Fibroblast of lung (primary cell): ENCODE measurements around the gene NKAIN2. TPM values are rescaled to one million over a fixed set of nuclear protein-coding genes. Genes with fewer than 3 reads are reported as not detected.

Source experiments
- DNase-seq, 2 donors: peaks; one replicate each; pipeline versions ENCODE4 v3.0.0 to v3.0.0-alpha.2; 2010; ENCODE audit warnings: low read depth in 2 of 2
- H2AFZ ChIP-seq: 2 replicates; pipeline ENCODE4 v1.5.1; 2012; ENCODE audit warnings: low read length, control low read depth, inconsistent platforms
- H3K27ac ChIP-seq: 2 replicates; pipeline ENCODE4 v1.5.1; 2011; ENCODE audit warnings: low read length, control low read depth; ENCODE audit not compliant: insufficient read depth
- H3K27me3 ChIP-seq: 2 replicates; pipeline ENCODE4 v1.5.1; 2011; ENCODE audit warnings: mild to moderate bottlenecking, low read length; ENCODE audit not compliant: control insufficient read depth, insufficient read depth
- H3K36me3 ChIP-seq: 2 replicates; pipeline ENCODE4 v1.5.1; 2011; ENCODE audit warnings: low read length; ENCODE audit not compliant: control insufficient read depth, insufficient read depth
- H3K4me1 ChIP-seq: 2 replicates; pipeline ENCODE4 v1.5.1; 2011; ENCODE audit warnings: low read length; ENCODE audit not compliant: control insufficient read depth, insufficient read depth; ENCODE audit errors: extremely low read depth
- H3K4me2 ChIP-seq: 2 replicates; pipeline ENCODE4 v1.5.1; 2011; ENCODE audit warnings: low read length, control low read depth; ENCODE audit not compliant: insufficient read depth; ENCODE audit errors: extremely low read depth
- H3K4me3 ChIP-seq, 4 experiments: fragments of 200-600 bp in 1 of 4; sonication (generic) in 1 of 4; replicated peaks in 1 of 4; 2 replicates each; pipeline ENCODE4 v1.5.1; 2011 to 2016; ENCODE audit warnings: low read length in 4 of 4, low read depth in 3 of 4, mild to moderate bottlenecking in 3 of 4, control low read depth in 2 of 4, inconsistent platforms in 1 of 4, mixed read lengths in 1 of 4; ENCODE audit not compliant: insufficient read depth in 1 of 4; ENCODE audit errors: control extremely low read depth in 1 of 4
- H3K79me2 ChIP-seq: 2 replicates; pipeline ENCODE4 v1.5.1; 2012; ENCODE audit warnings: mild to moderate bottlenecking, low read length, inconsistent platforms; ENCODE audit not compliant: control insufficient read depth, insufficient read depth
- H3K9ac ChIP-seq: 2 replicates; pipeline ENCODE4 v1.5.1; 2011; ENCODE audit warnings: mild to moderate bottlenecking, low read length, control low read depth; ENCODE audit not compliant: insufficient read depth
- H3K9me3 ChIP-seq: 2 replicates; pipeline ENCODE4 v1.5.1; 2012; ENCODE audit warnings: low read depth, low read length; ENCODE audit not compliant: control insufficient read depth, insufficient read depth
- H4K20me1 ChIP-seq: 2 replicates; pipeline ENCODE4 v1.5.1; 2011; ENCODE audit warnings: low read length; ENCODE audit not compliant: control insufficient read depth, insufficient read depth; ENCODE audit errors: extremely low read depth
- CTCF ChIP-seq, 2 donors: IDR thresholded peaks in 1 of 2; conservative IDR thresholded peaks in 1 of 2; 1 replicate in 1 of 2; 2 replicates in 1 of 2; pipeline ENCODE4 v1.5.1; 2011 to 2012; ENCODE audit warnings: low read length in 2 of 2, control low read depth in 1 of 2, inconsistent platforms in 1 of 2, low read depth in 1 of 2, mild to moderate bottlenecking in 1 of 2
- EZH2 ChIP-seq: IDR thresholded peaks from 2 replicates; pipeline ENCODE4 v1.5.1; 2012; ENCODE audit warnings: low read length, control low read depth, mild to moderate bottlenecking; ENCODE audit errors: missing control alignments
- polyA plus RNA-seq, 2 donors: library from polyadenylated mRNA; depleted of rRNA in 1 of 2; stranded (reverse) in 1 of 2; unstranded in 1 of 2; fragments of >200 nt; gene quantifications; 2 replicates each; pipeline ENCODE4 v1.2.1, GENCODE V29; 2011 to 2012; ENCODE audit warnings: missing spikeins in 1 of 2
- total RNA-seq: library from RNA; depleted of rRNA; stranded (reverse); fragments of >200 nt; gene quantifications from 2 replicates; pipeline ENCODE4 v1.2.1, GENCODE V29; 2014

NKAIN2 gene
- total and polyA plus RNA-seq, 2 donors (not counting 1 experiment from before 2014, with no cell fraction given): not detected

- Histone ChIP-seq H3K36me3 (no peaks in the 10 kb centered on the region), H3K9me3 (no peaks in the 10 kb centered on the region), H3K9ac (no peak overlapping the region), H3K4me1 (no peaks in the 10 kb centered on the region), H3K27ac (no peak overlapping the region), H3K4me2 (no peak overlapping the region), H2AFZ (no peak overlapping the region), H3K27me3 (no peaks in the 10 kb centered on the region), H3K4me3 (no peak overlapping the region), H4K20me1 (no peaks in the 10 kb centered on the region), H3K79me2 (no peaks in the 10 kb centered on the region)
- DNase-seq: no peak
- no peak for TF ChIP-seq CTCF (conservative IDR thresholded peaks at IDR 0.05 in 1 of 2, IDR thresholded peaks at IDR 0.05 in 1 of 2; ENCODE audit: low read depth in 1 of 2, low read length in 2 of 2)
- TF ChIP-seq EZH2: no peak
These were observed 38.9 kb upstream of the NKAIN2 start for GRCh38 chr6:123764722-123765121.

GRCh38 chr6:123768921-123769320 is 34.7 kb upstream of the NKAIN2 start:
- H4K20me1 ChIP-seq: no peaks in the 10 kb centered on the region
- TF ChIP-seq CTCF (conservative IDR thresholded peaks at IDR 0.05 in 1 of 2, IDR thresholded peaks at IDR 0.05 in 1 of 2; ENCODE audit: low read depth in 1 of 2, low read length in 2 of 2): no peak
- TF ChIP-seq EZH2: no peak
- no peaks in the 10 kb centered on the region for H3K9me3 ChIP-seq
- no peak for DNase-seq
- H3K4me3 ChIP-seq: no peak overlapping the region
- no peaks in the 10 kb centered on the region for H3K27me3 ChIP-seq
- H3K4me1 ChIP-seq: no peaks in the 10 kb centered on the region
- no peak overlapping the region for H2AFZ ChIP-seq
- H3K27ac ChIP-seq: no peak overlapping the region
- no peaks in the 10 kb centered on the region for H3K36me3 ChIP-seq
- H3K4me2 ChIP-seq: no peak overlapping the region
- no peaks in the 10 kb centered on the region for H3K79me2 ChIP-seq
- no peak overlapping the region for H3K9ac ChIP-seq

GRCh38 chr6:123769431-123769830 is 34.2 kb upstream of the NKAIN2 start:
- H2AFZ ChIP-seq: no peak overlapping the region
- H3K4me3 ChIP-seq: no peak overlapping the region
- no peaks in the 10 kb centered on the region for H3K9me3 ChIP-seq
- no peak overlapping the region for H3K9ac ChIP-seq
- no peak overlapping the region for H3K4me2 ChIP-seq
- no peak overlapping the region for H3K27ac ChIP-seq
- H3K79me2 ChIP-seq: no peaks in the 10 kb centered on the region
- no peaks in the 10 kb centered on the region for H3K36me3 ChIP-seq
- H3K27me3 ChIP-seq: no peaks in the 10 kb centered on the region
- H3K4me1 ChIP-seq: no peaks in the 10 kb centered on the region
- no peaks in the 10 kb centered on the region for H4K20me1 ChIP-seq
- TF ChIP-seq CTCF (conservative IDR thresholded peaks at IDR 0.05 in 1 of 2, IDR thresholded peaks at IDR 0.05 in 1 of 2; ENCODE audit: low read depth in 1 of 2, low read length in 2 of 2) (no peak), EZH2 (no peak)
- DNase-seq: no peak
